KOPT-K1 (cell line): ENCODE measurements around the gene REL.
"Not testable (repeated sequence)": the region's sequence is repeated elsewhere in the genome, so short reads cannot be mapped to it uniquely, and the experiment has no call there.

Experiments used
- H3K27ac ChIP-seq: fragments of 200-600 bp; sonication (generic); 2 replicates; pipeline ENCODE4 v1.5.1; 2016; ENCODE audit warnings: antibody characterized with exemption, mild to moderate bottlenecking, low read depth, low read length; ENCODE audit not compliant: poor library complexity, severe bottlenecking
- H3K36me3 ChIP-seq: fragments of 200-600 bp; sonication (generic); 2 replicates; pipeline ENCODE4 v1.5.1; 2017; ENCODE audit warnings: antibody characterized with exemption, mild to moderate bottlenecking, low read length, moderate library complexity; ENCODE audit not compliant: insufficient read depth
- H3K9me3 ChIP-seq: fragments of 200-600 bp; sonication (generic); 2 replicates; pipeline ENCODE4 v1.5.1; 2017; ENCODE audit warnings: antibody characterized with exemption, low read length, mild to moderate bottlenecking; ENCODE audit not compliant: insufficient read depth, poor library complexity, severe bottlenecking

Gene REL

GRCh38 chr2:60926741-60927552, 45.6 kb downstream of the REL start:
- H3K9me3 ChIP-seq = peaks cover 8% of the 10 kb centered on the region
- H3K27ac ChIP-seq = no peak overlapping the region
- peaks cover 36% of the 10 kb centered on the region for H3K36me3 ChIP-seq

- not testable (repeated sequence) for H3K27ac ChIP-seq, H3K9me3 ChIP-seq
- H3K36me3 ChIP-seq = peaks cover 28% of the 10 kb centered on the region
Measured at GRCh38 chr2:60932061-60932460, 50.7 kb downstream of the REL start.

- peaks cover 19% of the 10 kb centered on the region for H3K36me3 ChIP-seq
- H3K27ac ChIP-seq = no peak overlapping the region
Measured at GRCh38 chr2:60932954-60933353, 51.6 kb downstream of the REL start.

GRCh38 chr2:60934165-60934722, 52.9 kb downstream of the REL start:
- H3K27ac ChIP-seq = no peak overlapping the region
- peaks cover 18% of the 10 kb centered on the region; the same call in 1 of the 2 replicates for H3K36me3 ChIP-seq
- no peaks in the 10 kb centered on the region for H3K9me3 ChIP-seq

More at GRCh38 chr2:60932954-60933353, 51.6 kb downstream of the REL start:
- peaks cover under 1% of the 10 kb centered on the region for H3K9me3 ChIP-seq

GRCh38 chr2:60936757-60937156, 55.4 kb downstream of the REL start:
- Histone ChIP-seq H3K36me3 (peaks cover 18% of the 10 kb centered on the region; the same call in 1 of the 2 replicates), H3K27ac (no peak overlapping the region), H3K9me3 (no peaks in the 10 kb centered on the region)

GRCh38 chr2:60938301-60938700, 56.9 kb downstream of the REL start:
- no peak overlapping the region for H3K27ac ChIP-seq
- peaks cover 9% of the 10 kb centered on the region; the same call in 1 of the 2 replicates for H3K36me3 ChIP-seq
- no peaks in the 10 kb centered on the region for H3K9me3 ChIP-seq

GRCh38 chr2:60939622-60940021, 58.2 kb downstream of the REL start:
- no peak overlapping the region for H3K27ac ChIP-seq
- no peaks in the 10 kb centered on the region for H3K9me3 ChIP-seq
- peaks cover 9% of the 10 kb centered on the region; the same call in 1 of the 2 replicates for H3K36me3 ChIP-seq

- Histone ChIP-seq H3K36me3 (peaks cover 3% of the 10 kb centered on the region), H3K9me3 (peaks cover 3% of the 10 kb centered on the region), H3K27ac (no peak overlapping the region)
Measured at GRCh38 chr2:60945341-60945740, 64.0 kb downstream of the REL start.

- peaks cover 3% of the 10 kb centered on the region for H3K9me3 ChIP-seq
- H3K27ac ChIP-seq = no peak overlapping the region
- H3K36me3 ChIP-seq = peaks cover 3% of the 10 kb centered on the region
Measured at GRCh38 chr2:60947056-60947455, 65.7 kb downstream of the REL start.

- no peak overlapping the region for H3K27ac ChIP-seq
- H3K9me3 ChIP-seq = peaks cover 3% of the 10 kb centered on the region
- peaks cover 9% of the 10 kb centered on the region for H3K36me3 ChIP-seq
Measured at GRCh38 chr2:60948161-60948560, 66.8 kb downstream of the REL start.

GRCh38 chr2:60948926-60949579, 67.7 kb downstream of the REL start:
- H3K27ac ChIP-seq = no peak overlapping the region
- H3K9me3 ChIP-seq = peaks cover 3% of the 10 kb centered on the region
- H3K36me3 ChIP-seq = peaks cover 16% of the 10 kb centered on the region

GRCh38 chr2:60954139-60954538, 72.8 kb downstream of the REL start:
- no peak overlapping the region for H3K27ac ChIP-seq
- H3K9me3 ChIP-seq = no peaks in the 10 kb centered on the region
- peaks cover 15% of the 10 kb centered on the region for H3K36me3 ChIP-seq

- Histone ChIP-seq H3K36me3 (peaks cover 15% of the 10 kb centered on the region), H3K9me3 (no peaks in the 10 kb centered on the region), H3K27ac (no peak overlapping the region)
Measured at GRCh38 chr2:60957224-60957623, 75.8 kb downstream of the REL start.

- no peaks in the 10 kb centered on the region for H3K9me3 ChIP-seq
- H3K36me3 ChIP-seq = peaks cover 15% of the 10 kb centered on the region
- no peak overlapping the region for H3K27ac ChIP-seq
Measured at GRCh38 chr2:60957643-60958042, 76.3 kb downstream of the REL start.

- H3K27ac ChIP-seq = no peak overlapping the region
- no peaks in the 10 kb centered on the region for H3K9me3 ChIP-seq
- peaks cover 8% of the 10 kb centered on the region for H3K36me3 ChIP-seq
Measured at GRCh38 chr2:60958361-60958760, 77.0 kb downstream of the REL start.
